KMS-11 (cell line): ENCODE data around the gene PTPRA.

ENCODE experiments used
- H2AFZ ChIP-seq: fragments of 200-600 bp; sonication (generic); 2 replicates; pipeline ENCODE4 v1.6.1; 2016; ENCODE audit warnings: antibody characterized with exemption, mixed run types, low read depth
- H3K27ac ChIP-seq: fragments of 200-600 bp; sonication (generic); 2 replicates; pipeline ENCODE4 v1.6.1; 2016; ENCODE audit warnings: mild to moderate bottlenecking, mixed run types
- H3K27me3 ChIP-seq: fragments of 200-600 bp; sonication (generic); 2 replicates; pipeline ENCODE4 v1.6.1; 2017; ENCODE audit warnings: mild to moderate bottlenecking, low read depth, mixed run types, moderate library complexity; ENCODE audit not compliant: insufficient read depth
- H3K36me3 ChIP-seq: fragments of 200-600 bp; sonication (generic); 2 replicates; pipeline ENCODE4 v1.6.1; 2017; ENCODE audit warnings: mild to moderate bottlenecking, mixed run types; ENCODE audit not compliant: insufficient read depth
- H3K4me1 ChIP-seq: fragments of 200-600 bp; sonication (generic); 2 replicates; pipeline ENCODE4 v1.6.1; 2016; ENCODE audit warnings: mild to moderate bottlenecking, low read depth, mixed run types; ENCODE audit not compliant: poor library complexity, severe bottlenecking
- H3K4me2 ChIP-seq: fragments of 200-600 bp; sonication (generic); 2 replicates; pipeline ENCODE4 v1.7.0; 2016; ENCODE audit warnings: mild to moderate bottlenecking, mixed run types
- H3K4me3 ChIP-seq: fragments of 200-600 bp; sonication (generic); IDR thresholded peaks from 2 replicates; pipeline ENCODE4 v1.6.1; 2017; ENCODE audit warnings: low read depth, low read length, mixed read lengths; ENCODE audit not compliant: insufficient read depth
- H3K79me2 ChIP-seq: fragments of 200-600 bp; sonication (generic); 2 replicates; pipeline ENCODE4 v1.6.1; 2016; ENCODE audit warnings: low read depth, mixed run types; ENCODE audit not compliant: insufficient read depth
- H3K9ac ChIP-seq: fragments of 200-600 bp; sonication (generic); 2 replicates; pipeline ENCODE4 v1.6.1; 2016; ENCODE audit warnings: mild to moderate bottlenecking, mixed run types
- H4K20me1 ChIP-seq: fragments of 200-600 bp; sonication (generic); 2 replicates; pipeline ENCODE4 v1.6.1; 2016; ENCODE audit warnings: mild to moderate bottlenecking, mixed run types; ENCODE audit not compliant: insufficient read depth
- TF ChIP-seq, protein P1 (sequence below): fragments of 200-600 bp; sonication (generic); conservative IDR thresholded peaks from 2 replicates; pipeline ENCODE4 v1.6.1; 2017; ENCODE audit warnings: low read depth, mild to moderate bottlenecking, antibody characterized with exemption, low read length, moderate library complexity, mixed read lengths

Gene PTPRA

DNA sequence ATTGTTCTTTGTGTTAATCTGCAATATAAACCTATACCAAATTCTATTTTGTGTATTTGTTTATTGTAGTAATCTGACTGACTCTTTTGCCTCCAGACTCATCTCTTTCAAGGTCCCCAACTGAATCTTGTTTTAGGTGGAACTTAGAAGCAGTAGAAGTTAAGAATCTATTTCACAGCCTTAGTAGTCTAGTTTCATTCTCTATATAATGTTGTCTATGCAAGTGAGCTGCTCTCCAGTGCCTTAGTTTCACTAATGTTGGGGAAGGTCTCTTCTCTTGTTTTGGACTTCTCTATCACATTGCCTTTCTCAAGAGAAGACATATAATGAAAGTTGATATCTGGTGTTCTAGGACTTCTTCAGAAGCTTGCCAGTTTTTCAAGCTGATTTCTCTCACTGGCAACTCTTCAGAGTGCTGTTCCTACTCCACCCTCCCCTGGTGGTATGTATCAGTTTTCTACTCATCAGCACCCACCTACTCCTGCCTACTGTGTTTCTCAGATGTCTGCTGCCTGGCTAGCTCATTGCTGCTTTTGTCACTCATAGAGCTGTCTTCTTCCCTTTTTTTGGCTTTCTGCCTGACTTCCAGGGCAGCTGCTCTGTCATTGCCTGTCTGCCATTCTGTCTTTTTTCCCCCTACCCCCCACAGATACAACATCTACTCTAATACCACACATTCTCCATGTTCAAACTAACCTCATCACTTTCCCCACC, 82.1 kb downstream of the PTPRA start:
- H3K27ac ChIP-seq: peak overlapping the region; percentile 15; the same call in 1 of the 2 replicates
- peak overlapping the region; percentile 12; the same call in 1 of the 2 replicates for H3K4me2 ChIP-seq
- H3K36me3 ChIP-seq: no peaks in the 10 kb centered on the region
- no peak overlapping the region for H3K9ac ChIP-seq
- no peak overlapping the region for H2AFZ ChIP-seq
- TF ChIP-seq, protein P1, sequence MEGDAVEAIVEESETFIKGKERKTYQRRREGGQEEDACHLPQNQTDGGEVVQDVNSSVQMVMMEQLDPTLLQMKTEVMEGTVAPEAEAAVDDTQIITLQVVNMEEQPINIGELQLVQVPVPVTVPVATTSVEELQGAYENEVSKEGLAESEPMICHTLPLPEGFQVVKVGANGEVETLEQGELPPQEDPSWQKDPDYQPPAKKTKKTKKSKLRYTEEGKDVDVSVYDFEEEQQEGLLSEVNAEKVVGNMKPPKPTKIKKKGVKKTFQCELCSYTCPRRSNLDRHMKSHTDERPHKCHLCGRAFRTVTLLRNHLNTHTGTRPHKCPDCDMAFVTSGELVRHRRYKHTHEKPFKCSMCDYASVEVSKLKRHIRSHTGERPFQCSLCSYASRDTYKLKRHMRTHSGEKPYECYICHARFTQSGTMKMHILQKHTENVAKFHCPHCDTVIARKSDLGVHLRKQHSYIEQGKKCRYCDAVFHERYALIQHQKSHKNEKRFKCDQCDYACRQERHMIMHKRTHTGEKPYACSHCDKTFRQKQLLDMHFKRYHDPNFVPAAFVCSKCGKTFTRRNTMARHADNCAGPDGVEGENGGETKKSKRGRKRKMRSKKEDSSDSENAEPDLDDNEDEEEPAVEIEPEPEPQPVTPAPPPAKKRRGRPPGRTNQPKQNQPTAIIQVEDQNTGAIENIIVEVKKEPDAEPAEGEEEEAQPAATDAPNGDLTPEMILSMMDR: no peak
- H3K79me2 ChIP-seq: no peaks in the 10 kb centered on the region
- H3K27me3 ChIP-seq: no peaks in the 10 kb centered on the region
- no peak overlapping the region for H3K4me3 ChIP-seq
- H4K20me1 ChIP-seq: no peaks in the 10 kb centered on the region
- peaks cover 17% of the 10 kb centered on the region for H3K4me1 ChIP-seq

DNA sequence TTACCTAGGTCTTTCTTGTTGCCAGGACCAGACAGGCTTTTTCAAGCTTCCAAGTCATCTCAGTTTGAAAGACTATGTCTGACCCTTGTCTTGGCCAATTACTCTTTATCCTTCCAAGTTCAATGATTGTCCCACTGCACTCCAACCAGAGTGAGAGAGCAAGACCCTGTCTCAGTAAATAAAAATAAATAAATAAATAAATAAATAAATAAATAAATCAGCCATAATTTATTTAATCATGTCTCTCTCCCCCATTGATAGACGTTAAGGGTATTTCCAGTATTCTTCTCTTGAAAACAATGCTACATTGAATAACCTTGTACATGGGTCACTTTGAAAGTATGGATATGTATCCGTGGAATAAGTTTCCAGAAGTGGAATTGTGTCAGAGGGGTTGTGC, 83.2 kb downstream of the PTPRA start:
- Histone ChIP-seq H3K27ac (no peak overlapping the region), H3K4me3 (no peak overlapping the region), H3K4me1 (peaks cover 17% of the 10 kb centered on the region), H3K27me3 (no peaks in the 10 kb centered on the region), H4K20me1 (no peaks in the 10 kb centered on the region), H3K4me2 (no peak overlapping the region), H2AFZ (no peak overlapping the region), H3K9ac (no peak overlapping the region), H3K79me2 (no peaks in the 10 kb centered on the region), H3K36me3 (no peaks in the 10 kb centered on the region)
- TF ChIP-seq, protein P1: no peak

- Histone ChIP-seq H3K27me3 (no peaks in the 10 kb centered on the region), H3K79me2 (no peaks in the 10 kb centered on the region), H3K4me3 (no peak overlapping the region), H3K4me1 (no peaks in the 10 kb centered on the region), H3K36me3 (no peaks in the 10 kb centered on the region), H2AFZ (no peak overlapping the region), H3K4me2 (no peak overlapping the region), H4K20me1 (no peaks in the 10 kb centered on the region), H3K27ac (no peak overlapping the region), H3K9ac (no peak overlapping the region)
- TF ChIP-seq, protein P1: no peak
Observed at GRCh38 chr20:2967841-2968240, 94.6 kb downstream of the PTPRA start.

GRCh38 chr20:2972126-2972525, 98.8 kb downstream of the PTPRA start:
- no peaks in the 10 kb centered on the region for H3K27me3 ChIP-seq
- H3K27ac ChIP-seq: no peak overlapping the region
- no peaks in the 10 kb centered on the region for H3K36me3 ChIP-seq
- H4K20me1 ChIP-seq: no peaks in the 10 kb centered on the region
- H2AFZ ChIP-seq: no peak overlapping the region
- no peak overlapping the region for H3K4me2 ChIP-seq
- TF ChIP-seq, protein P1: no peak
- H3K4me1 ChIP-seq: no peaks in the 10 kb centered on the region
- no peaks in the 10 kb centered on the region for H3K79me2 ChIP-seq
- H3K9ac ChIP-seq: no peak overlapping the region
- no peak overlapping the region for H3K4me3 ChIP-seq
